Keratinocyte (primary cell): ENCODE results near the gene CLCNKB.

Source experiments
- CTCF ChIP-seq, 3 experiments: IDR thresholded peaks in 1 of 3; conservative IDR thresholded peaks in 1 of 3; optimal IDR thresholded peaks in 1 of 3; 2 replicates in 2 of 3; 3 replicates in 1 of 3; pipeline versions ENCODE3 to v1.5.1; 2011; ENCODE audit warnings: low read length in 3 of 3, mild to moderate bottlenecking in 3 of 3, moderate library complexity in 2 of 3, control low read depth in 1 of 3, inconsistent platforms in 1 of 3; ENCODE audit not compliant: insufficient read depth in 2 of 3; ENCODE audit errors: extremely low read depth in 1 of 3
- EZH2 ChIP-seq: IDR thresholded peaks from one replicate; pipeline ENCODE4 v1.6.1; 2012; ENCODE audit warnings: inconsistent platforms, mild to moderate bottlenecking, low read length, moderate library complexity

- no peak for TF ChIP-seq CTCF (optimal IDR thresholded peaks at IDR 0.05 in 1 of 3, IDR thresholded peaks at IDR 0.05 in 1 of 3, conservative IDR thresholded peaks at IDR 0.05 in 1 of 3; ENCODE audit: extremely low read depth in 1 of 3, insufficient read depth in 2 of 3, low read length in 3 of 3)
- TF ChIP-seq EZH2 = no peak
Observed at GRCh38 chr1:16010837-16011236, 32.7 kb upstream of the CLCNKB start.
